ENCODE data around the gene SAFB2.

Gene SAFB2

DNA sequence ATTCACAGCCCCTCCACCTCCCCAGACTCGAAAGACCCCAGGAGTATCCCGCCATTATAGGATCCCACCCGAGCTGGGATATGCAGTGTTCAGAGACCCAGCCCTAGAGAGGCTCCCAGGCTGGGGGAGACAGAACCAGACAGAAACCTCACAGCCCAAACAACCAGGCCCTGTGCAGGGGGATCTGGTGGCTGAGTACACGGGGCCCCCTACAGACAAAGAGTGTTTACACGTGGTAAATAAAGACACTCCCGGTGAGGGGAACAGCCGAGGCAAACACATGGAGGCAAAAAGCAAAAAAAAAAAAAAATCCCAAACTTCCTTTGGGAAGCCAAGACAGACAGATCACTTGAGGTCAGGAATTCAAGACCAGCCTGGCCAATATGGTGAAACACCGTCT, 79.9 kb downstream of the SAFB2 start:
- no peak for DNase-seq (ENCODE audit: low read depth in 2 of 2)

DNA sequence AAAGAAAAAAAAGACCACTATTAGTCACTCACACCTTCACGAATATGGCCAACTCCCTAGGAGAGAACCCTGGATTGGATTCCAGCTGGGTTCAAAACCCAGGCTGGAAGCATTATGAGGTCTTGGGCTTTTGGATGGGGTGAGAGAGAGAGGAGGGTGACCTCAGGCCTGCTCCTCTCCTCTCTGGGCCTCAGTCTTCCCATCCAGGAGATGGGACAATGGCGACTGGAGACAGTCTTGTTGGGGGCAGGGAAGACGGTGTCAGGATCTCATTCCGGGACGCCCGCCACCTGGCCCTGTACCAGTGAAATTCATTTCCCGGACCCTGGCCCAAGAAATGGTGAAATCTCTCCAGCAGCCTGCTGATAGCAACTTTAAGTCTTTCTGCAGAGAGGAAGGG, 81.1 kb downstream of the SAFB2 start:
- no peak for DNase-seq (ENCODE audit: low read depth in 2 of 2)

DNA sequence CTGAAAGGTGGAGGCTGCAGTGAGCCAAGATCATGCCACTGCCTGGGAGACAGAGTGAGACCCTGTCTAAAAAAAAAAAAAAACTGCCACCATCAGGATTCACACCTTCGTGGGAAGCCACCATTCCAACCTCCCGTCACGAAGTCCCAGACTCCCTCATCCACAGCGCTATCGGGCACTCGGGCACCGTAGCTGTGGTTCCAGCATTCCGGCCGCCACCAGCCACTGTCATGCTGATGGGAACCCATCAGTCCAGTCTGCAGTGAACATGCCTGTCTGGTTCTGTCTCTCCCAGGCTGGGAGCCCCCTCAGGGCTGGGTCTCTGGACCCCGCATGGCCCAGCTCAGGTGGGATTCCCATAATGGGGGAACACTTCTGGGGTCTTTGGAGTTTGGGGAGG, 82.4 kb downstream of the SAFB2 start:
- DNase-seq (ENCODE audit: low read depth in 2 of 2), result no peak

DNA sequence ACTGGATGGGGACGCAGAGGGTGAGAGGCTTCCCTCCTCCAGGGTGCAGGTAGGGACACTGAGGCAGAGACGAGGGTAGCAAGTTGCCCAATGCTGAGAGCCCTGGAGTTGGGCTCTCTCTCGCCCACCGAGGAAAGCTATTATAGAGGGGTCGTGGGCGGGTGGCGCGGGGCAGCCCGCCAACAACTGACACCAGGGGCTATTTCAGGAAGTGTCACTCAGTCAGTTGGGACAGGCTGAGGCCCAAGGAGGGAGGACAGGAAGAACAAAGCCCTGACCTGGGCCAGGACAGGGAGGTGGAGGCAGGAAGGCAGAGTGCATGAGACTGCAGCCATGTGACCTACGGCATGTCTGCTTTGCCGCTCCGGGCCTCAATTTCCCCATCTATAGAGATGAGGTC, 84.7 kb downstream of the SAFB2 start:
- no peak for DNase-seq (ENCODE audit: low read depth in 2 of 2)

All from stimulated activated CD4-positive, alpha-beta T cell treated with anti-CD3 and anti-CD28 coated beads, Interleukin-12 subunit alpha, Interleukin-12 subunit beta, amount 100 ng/mL, for 24 hours (primary cell).